Skin epidermis (tissue), 12 donors: ENCODE measurements around the gene ALG13.
"Not testable (repeated sequence)": the region's sequence is repeated elsewhere in the genome, so short reads cannot be mapped to it uniquely, and the experiment has no call there.

Experiments
- H3K27ac ChIP-seq, 21 experiments: fragments of 200-600 bp; sonication (generic) in 11 of 21; one replicate each; pipeline ENCODE4 v1.5.0; 2020; ENCODE audit warnings: mild to moderate bottlenecking in 3 of 21, inconsistent platforms in 2 of 21, moderate library complexity in 2 of 21
- H3K4me3 ChIP-seq, 7 experiments: fragments of 200-600 bp; sonication (generic) in 2 of 7; one replicate each; pipeline ENCODE4 v1.5.0; 2020; ENCODE audit warnings: inconsistent platforms in 2 of 7, mild to moderate bottlenecking in 2 of 7, moderate library complexity in 1 of 7

Gene ALG13

GRCh38 chrX:111680988-111681779 lies at the start of gene ALG13:
ALG13 (plus strand) TSS chrX:111681170; CDS start chrX:111681219, 49 bp downstream.
- peak within 1 kb of the TSS; percentile 93 to 100 (median 98) for H3K27ac ChIP-seq
- peak within 1 kb of the TSS; percentile 49 to 73 (median 63) for H3K4me3 ChIP-seq

GRCh38 chrX:111634823-111635729 lies 45.9 kb upstream of the ALG13 start:
- H3K4me3 ChIP-seq = no peak overlapping the region
- no peak overlapping the region for H3K27ac ChIP-seq

GRCh38 chrX:111641969-111642368 lies 39.0 kb upstream of the ALG13 start:
- Histone ChIP-seq H3K27ac (no peak overlapping the region), H3K4me3 (no peak overlapping the region)

GRCh38 chrX:111645165-111645564 lies 35.8 kb upstream of the ALG13 start:
- not testable (repeated sequence) for H3K27ac ChIP-seq, H3K4me3 ChIP-seq

- Histone ChIP-seq H3K4me3 (no peak overlapping the region), H3K27ac (no peak overlapping the region)
Measured at GRCh38 chrX:111645607-111646006, 35.4 kb upstream of the ALG13 start.

GRCh38 chrX:111646515-111646914 lies 34.5 kb upstream of the ALG13 start:
- Histone ChIP-seq H3K4me3 (no peak overlapping the region), H3K27ac (no peak overlapping the region)

- H3K27ac ChIP-seq = no peak overlapping the region
Measured at GRCh38 chrX:111648802-111649201, 32.2 kb upstream of the ALG13 start.

GRCh38 chrX:111649638-111650037 lies 31.3 kb upstream of the ALG13 start:
- Histone ChIP-seq H3K4me3 (no peak overlapping the region), H3K27ac (no peak overlapping the region)

More at GRCh38 chrX:111648802-111649201, 32.2 kb upstream of the ALG13 start:
- no peak overlapping the region for H3K4me3 ChIP-seq

- H3K4me3 ChIP-seq = no peak overlapping the region
- H3K27ac ChIP-seq = no peak overlapping the region
Measured at GRCh38 chrX:111650845-111651244, 30.1 kb upstream of the ALG13 start.

- H3K4me3 ChIP-seq = no peak overlapping the region
- H3K27ac ChIP-seq = no peak overlapping the region
Measured at GRCh38 chrX:111652719-111653118, 28.3 kb upstream of the ALG13 start.

- Histone ChIP-seq H3K27ac (no peak overlapping the region), H3K4me3 (no peak overlapping the region)
Measured at GRCh38 chrX:111661241-111661640, 19.7 kb upstream of the ALG13 start.

GRCh38 chrX:111662292-111662691 lies 18.7 kb upstream of the ALG13 start:
- Histone ChIP-seq H3K4me3 (no peak overlapping the region), H3K27ac (no peak overlapping the region)

GRCh38 chrX:111671668-111672067 lies 9.3 kb upstream of the ALG13 start:
- H3K4me3 ChIP-seq = no peak overlapping the region
- H3K27ac ChIP-seq = no peak overlapping the region

GRCh38 chrX:111687305-111687704 lies 6.3 kb downstream of the ALG13 start:
- no peak overlapping the region for H3K27ac ChIP-seq
- H3K4me3 ChIP-seq = no peak overlapping the region

GRCh38 chrX:111695297-111695880 lies 14.4 kb downstream of the ALG13 start:
- H3K4me3 ChIP-seq = no peak overlapping the region
- H3K27ac ChIP-seq = no peak overlapping the region

GRCh38 chrX:111719426-111720210 lies 38.6 kb downstream of the ALG13 start:
- Histone ChIP-seq H3K4me3 (no peak overlapping the region), H3K27ac (no peak overlapping the region)

GRCh38 chrX:111728096-111728495 lies 47.1 kb downstream of the ALG13 start:
- no peak overlapping the region for H3K4me3 ChIP-seq
- no peak overlapping the region for H3K27ac ChIP-seq

- Histone ChIP-seq H3K27ac (no peak overlapping the region), H3K4me3 (no peak overlapping the region)
Measured at GRCh38 chrX:111731351-111731750, 50.4 kb downstream of the ALG13 start.

- no peak overlapping the region for H3K4me3 ChIP-seq
Measured at GRCh38 chrX:111736571-111736970, 55.6 kb downstream of the ALG13 start.

GRCh38 chrX:111742018-111742417 lies 61.0 kb downstream of the ALG13 start:
- Histone ChIP-seq H3K27ac (no peak overlapping the region), H3K4me3 (no peak overlapping the region)

More at GRCh38 chrX:111736571-111736970, 55.6 kb downstream of the ALG13 start:
- H3K27ac ChIP-seq = no peak overlapping the region
